GM12878 (cell line): ENCODE results near the gene SOWAHB. TPM values are rescaled to one million over a fixed set of nuclear protein-coding genes. Genes with fewer than 3 reads are reported as not detected.

Experiments
- ATAC-seq: fragments of 200-7000 bp; cut with Tn5 transposase; 3 replicates; pipeline ENCODE4 v1.9.1; 2020; ENCODE audit warnings: mild to moderate bottlenecking, moderate library complexity
- BruUV-seq: library from RNA; stranded (reverse); fragments of 400-500 nt; replicated peaks from 2 replicates; lab custom pipeline; 2021; lab: Mats Ljungman, UMichigan
- CTCF ChIA-PET: fragments of 300-600 bp; sonication (Branson Sonifier 250); formaldehyde crosslinking; extraction: SDS; loops from one replicate; lab custom pipeline; 2021; ENCODE audit warnings: inconsistent platforms; lab: Yijun Ruan, JAX
- POLR2A ChIA-PET: fragments of 350-600 bp; formaldehyde crosslinking; extraction: SDS; loops from one replicate; lab custom pipeline; 2021; ENCODE audit warnings: inconsistent platforms; lab: Charles Lee
- RAD21 ChIA-PET: fragments of 300-600 bp; sonication (Branson Sonifier 250); formaldehyde crosslinking; loops from one replicate; lab custom pipeline; 2023; ENCODE audit warnings: antibody characterized with exemption; ENCODE audit not compliant: unreplicated experiment; lab: Charles Lee
- SMC1A ChIA-PET: fragments of 300-600 bp; sonication (Branson Sonifier 250); formaldehyde crosslinking; loops from one replicate; lab custom pipeline; 2023; ENCODE audit not compliant: unreplicated experiment, uncharacterized antibody; lab: Charles Lee
- DNase-seq: peaks from one replicate; pipeline ENCODE4 v3.0.0-alpha.2; 2011; ENCODE audit warnings: low read depth, low spot score
- FAIRE-seq: peaks from 3 replicates; lab custom pipeline; 2011; peaks lifted over from hg19 to GRCh38; lab: Jason Lieb, UNC
- H2AFZ ChIP-seq: 2 replicates; pipeline ENCODE4 v1.6.0; 2011; ENCODE audit warnings: low read depth, low read length, control low read depth; ENCODE audit not compliant: control insufficient read depth
- H3K27ac ChIP-seq: 2 replicates; pipeline ENCODE4 v1.5.1; 2011; ENCODE audit warnings: control low read depth; ENCODE audit not compliant: control insufficient read depth, insufficient read depth
- H3K27me3 ChIP-seq, 2 experiments: replicated peaks in 1 of 2; 2 replicates each; pipeline versions ENCODE4 v1.6.0 to v1.6.1; 2011; ENCODE audit warnings: low read length in 1 of 2; ENCODE audit not compliant: control insufficient read depth in 2 of 2, insufficient read depth in 2 of 2
- H3K36me3 ChIP-seq, 2 experiments: 2 replicates each; pipeline ENCODE4 v1.5.1; 2011; ENCODE audit warnings: low read length in 1 of 2; ENCODE audit not compliant: control insufficient read depth in 2 of 2, insufficient read depth in 2 of 2
- H3K4me1 ChIP-seq: 2 replicates; pipeline ENCODE4 v1.6.1; 2011; ENCODE audit warnings: mild to moderate bottlenecking, low read length, moderate library complexity, mixed read lengths; ENCODE audit not compliant: control insufficient read depth, insufficient read depth
- H3K4me2 ChIP-seq: 2 replicates; pipeline ENCODE4 v1.6.0; 2011; ENCODE audit warnings: control low read depth; ENCODE audit not compliant: control insufficient read depth, insufficient read depth
- H3K4me3 ChIP-seq: fragments of 200-600 bp; sonication (generic); 2 replicates; pipeline ENCODE4 v1.5.1; 2016
- H3K79me2 ChIP-seq: 2 replicates; pipeline ENCODE4 v1.6.0; 2011; ENCODE audit warnings: low read length; ENCODE audit not compliant: control insufficient read depth, insufficient read depth
- H3K9ac ChIP-seq: 2 replicates; pipeline ENCODE4 v1.8.0; 2011; ENCODE audit warnings: low read length, control low read depth, mixed read lengths; ENCODE audit not compliant: control insufficient read depth, insufficient read depth
- H3K9me3 ChIP-seq: replicated peaks from 3 replicates; pipeline ENCODE4 v1.5.1; 2011; ENCODE audit warnings: mild to moderate bottlenecking, low read length; ENCODE audit not compliant: control insufficient read depth, insufficient read depth
- H4K20me1 ChIP-seq: 2 replicates; pipeline ENCODE4 v1.6.0; 2011; ENCODE audit not compliant: control insufficient read depth, insufficient read depth
- DPF2 ChIP-seq: fragments of 450-650 bp; IDR thresholded peaks from 2 replicates; pipeline ENCODE4 v1.6.1; 2017; ENCODE audit warnings: mild to moderate bottlenecking
- HCFC1 ChIP-seq: fragments of 150-350 bp; IDR thresholded peaks from 2 replicates; pipeline ENCODE4 v1.6.1; 2014; ENCODE audit warnings: low read length
- HDGF ChIP-seq: fragments of 450-650 bp; IDR thresholded peaks from 2 replicates; pipeline ENCODE4 v1.6.1; 2016; ENCODE audit warnings: antibody characterized with exemption
- KLF5 ChIP-seq: fragments of 450-650 bp; IDR thresholded peaks from 2 replicates; pipeline ENCODE4 v1.6.1; 2014; ENCODE audit warnings: mild to moderate bottlenecking; ENCODE audit not compliant: partially characterized antibody
- LARP7 ChIP-seq: fragments of 450-650 bp; IDR thresholded peaks from 2 replicates; pipeline ENCODE4 v1.6.1; 2017; ENCODE audit warnings: mild to moderate bottlenecking
- NBN ChIP-seq: fragments of 450-650 bp; IDR thresholded peaks from 2 replicates; pipeline ENCODE4 v1.6.1; 2016
- PAX8 ChIP-seq: fragments of 450-650 bp; IDR thresholded peaks from 2 replicates; pipeline ENCODE4 v1.6.1; 2017; ENCODE audit warnings: mild to moderate bottlenecking, moderate library complexity
- RELA ChIP-seq: fragments of 450-650 bp; IDR thresholded peaks from 2 replicates; pipeline ENCODE4 v1.8.0; 2014; ENCODE audit warnings: borderline replicate concordance; ENCODE audit not compliant: partially characterized antibody
- SMARCA5 ChIP-seq: fragments of 450-650 bp; IDR thresholded peaks from 2 replicates; pipeline ENCODE4 v1.6.1; 2017; ENCODE audit warnings: mild to moderate bottlenecking
- SREBF1 ChIP-seq: IDR thresholded peaks from 2 replicates; pipeline ENCODE4 v1.6.1; 2012; ENCODE audit warnings: mild to moderate bottlenecking, low read length
- ZBED1 ChIP-seq: IDR thresholded peaks from 2 replicates; pipeline ENCODE4 v1.6.1; 2016; ENCODE audit warnings: borderline replicate concordance
- ZZZ3 ChIP-seq: IDR thresholded peaks from 2 replicates; pipeline ENCODE4 v1.6.1; 2011; ENCODE audit warnings: low read depth; ENCODE audit not compliant: control insufficient read depth, insufficient read length
- in situ Hi-C: fragments of 300-500 bp; cut with MboI; formaldehyde crosslinking; loops from 9 replicates; pipeline ENCODE4 v1.14.3; 2018; ENCODE audit warnings: mixed read lengths
- intact Hi-C: fragments of 100-400 bp; cut with micrococcal nuclease; formaldehyde crosslinking; loops from one replicate; pipeline ENCODE4 v1.14.2; 2022; ENCODE audit not compliant: unreplicated experiment
- polyA plus RNA-seq, 11 experiments: library from polyadenylated mRNA; depleted of rRNA in 4 of 11; unstranded in 6 of 11; stranded (reverse) in 5 of 11; fragments of >200 nt; fragmentation: Nextera tagmentation in 4 of 11; fragmentation: Illumina TruSeq in 1 of 11; extraction: Ambion mirVana in 4 of 11; extraction: Trizol in 1 of 11; gene quantifications; 1 replicate in 1 of 11; 2 replicates in 10 of 11; pipeline versions ENCODE4 v1.2.1 to v1.2.3, GENCODE V29; 2011 to 2016; ENCODE audit warnings: inconsistent platforms in 2 of 11, missing spikeins in 2 of 11, low read depth in 1 of 11
- total RNA-seq, 4 experiments: library from RNA; depleted of rRNA in 3 of 4; stranded (reverse); fragments of >200 nt in 3 of 4; fragmentation: Illumina TruSeq in 1 of 4; extraction: Trizol in 1 of 4; gene quantifications; 2 replicates each; pipeline versions ENCODE4 v1.2.1 to v1.2.3, GENCODE V29; 2013 to 2021
- TF ChIP-seq, protein P1 (sequence below): fragments of 450-650 bp; formaldehyde crosslinking; IDR thresholded peaks from 2 replicates; pipeline ENCODE4 v1.5.0; 2022; ENCODE audit warnings: mild to moderate bottlenecking, missing genetic modification characterization
- TF ChIP-seq, protein P2 (sequence below): fragments of 450-650 bp; formaldehyde crosslinking; IDR thresholded peaks from 2 replicates; pipeline ENCODE4 v1.4.0; 2022; ENCODE audit warnings: mild to moderate bottlenecking, moderate library complexity
- TF ChIP-seq, protein P3 (sequence below), 3 experiments: IDR thresholded peaks in 2 of 3; conservative IDR thresholded peaks in 1 of 3; 2 replicates each; pipeline ENCODE4 v1.5.1; 2011; ENCODE audit warnings: low read depth in 3 of 3, low read length in 3 of 3, mild to moderate bottlenecking in 3 of 3, control low read depth in 2 of 3, moderate library complexity in 2 of 3, inconsistent platforms in 1 of 3, mixed read lengths in 1 of 3; ENCODE audit not compliant: control insufficient read depth in 2 of 3, insufficient read depth in 1 of 3; ENCODE audit errors: extremely low read depth in 1 of 3
- TF ChIP-seq, protein P4 (sequence below): fragments of 450-650 bp; IDR thresholded peaks from 2 replicates; pipeline ENCODE4 v1.6.1; 2017; ENCODE audit warnings: antibody characterized with exemption, mild to moderate bottlenecking, moderate library complexity

The SOWAHB gene
- total and polyA plus RNA-seq, 10 of the 15 experiments (the other 5 are each of a cell fraction or from before 2014, with no cell fraction given) = 0.01 to 0.13 (median 0.05) TPM; not detected in 4

DNA sequence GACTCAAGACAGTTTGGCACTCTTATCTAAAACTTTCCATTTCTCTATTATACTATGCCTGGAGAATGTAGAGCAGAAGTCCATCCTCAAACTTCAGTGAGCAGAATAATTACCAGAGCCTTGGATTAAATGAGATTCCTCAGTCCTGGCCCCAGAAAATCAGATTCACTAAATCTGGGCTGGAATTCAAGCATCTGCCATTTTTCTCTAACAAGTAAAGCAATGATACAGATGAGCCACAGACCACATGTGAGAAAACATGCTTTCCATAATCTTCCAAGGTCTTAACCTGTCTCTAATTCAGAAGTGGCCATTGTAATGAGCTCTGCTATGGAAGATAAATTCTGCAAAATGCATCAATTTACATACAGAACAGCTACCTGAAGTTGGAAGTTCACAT lies 25.4 kb downstream of the SOWAHB start:
- intact Hi-C loops = no loop called here
- CTCF ChIA-PET = no interaction called here
- TF ChIP-seq PAX8 (no peak), NBN (no peak), SREBF1 (no peak), RELA (no peak), ZBED1 (no peak), ZZZ3 (no peak), KLF5 (no peak), DPF2 (no peak), HCFC1 (no peak), LARP7 (no peak), SMARCA5 (no peak), HDGF (no peak)
- TF ChIP-seq, protein P1, sequence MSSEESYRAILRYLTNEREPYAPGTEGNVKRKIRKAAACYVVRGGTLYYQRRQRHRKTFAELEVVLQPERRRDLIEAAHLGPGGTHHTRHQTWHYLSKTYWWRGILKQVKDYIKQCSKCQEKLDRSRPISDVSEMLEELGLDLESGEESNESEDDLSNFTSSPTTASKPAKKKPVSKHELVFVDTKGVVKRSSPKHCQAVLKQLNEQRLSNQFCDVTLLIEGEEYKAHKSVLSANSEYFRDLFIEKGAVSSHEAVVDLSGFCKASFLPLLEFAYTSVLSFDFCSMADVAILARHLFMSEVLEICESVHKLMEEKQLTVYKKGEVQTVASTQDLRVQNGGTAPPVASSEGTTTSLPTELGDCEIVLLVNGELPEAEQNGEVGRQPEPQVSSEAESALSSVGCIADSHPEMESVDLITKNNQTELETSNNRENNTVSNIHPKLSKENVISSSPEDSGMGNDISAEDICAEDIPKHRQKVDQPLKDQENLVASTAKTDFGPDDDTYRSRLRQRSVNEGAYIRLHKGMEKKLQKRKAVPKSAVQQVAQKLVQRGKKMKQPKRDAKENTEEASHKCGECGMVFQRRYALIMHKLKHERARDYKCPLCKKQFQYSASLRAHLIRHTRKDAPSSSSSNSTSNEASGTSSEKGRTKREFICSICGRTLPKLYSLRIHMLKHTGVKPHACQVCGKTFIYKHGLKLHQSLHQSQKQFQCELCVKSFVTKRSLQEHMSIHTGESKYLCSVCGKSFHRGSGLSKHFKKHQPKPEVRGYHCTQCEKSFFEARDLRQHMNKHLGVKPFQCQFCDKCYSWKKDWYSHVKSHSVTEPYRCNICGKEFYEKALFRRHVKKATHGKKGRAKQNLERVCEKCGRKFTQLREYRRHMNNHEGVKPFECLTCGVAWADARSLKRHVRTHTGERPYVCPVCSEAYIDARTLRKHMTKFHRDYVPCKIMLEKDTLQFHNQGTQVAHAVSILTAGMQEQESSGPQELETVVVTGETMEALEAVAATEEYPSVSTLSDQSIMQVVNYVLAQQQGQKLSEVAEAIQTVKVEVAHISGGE (CRISPR knock-in tag) = no peak
- TF ChIP-seq, protein P2, sequence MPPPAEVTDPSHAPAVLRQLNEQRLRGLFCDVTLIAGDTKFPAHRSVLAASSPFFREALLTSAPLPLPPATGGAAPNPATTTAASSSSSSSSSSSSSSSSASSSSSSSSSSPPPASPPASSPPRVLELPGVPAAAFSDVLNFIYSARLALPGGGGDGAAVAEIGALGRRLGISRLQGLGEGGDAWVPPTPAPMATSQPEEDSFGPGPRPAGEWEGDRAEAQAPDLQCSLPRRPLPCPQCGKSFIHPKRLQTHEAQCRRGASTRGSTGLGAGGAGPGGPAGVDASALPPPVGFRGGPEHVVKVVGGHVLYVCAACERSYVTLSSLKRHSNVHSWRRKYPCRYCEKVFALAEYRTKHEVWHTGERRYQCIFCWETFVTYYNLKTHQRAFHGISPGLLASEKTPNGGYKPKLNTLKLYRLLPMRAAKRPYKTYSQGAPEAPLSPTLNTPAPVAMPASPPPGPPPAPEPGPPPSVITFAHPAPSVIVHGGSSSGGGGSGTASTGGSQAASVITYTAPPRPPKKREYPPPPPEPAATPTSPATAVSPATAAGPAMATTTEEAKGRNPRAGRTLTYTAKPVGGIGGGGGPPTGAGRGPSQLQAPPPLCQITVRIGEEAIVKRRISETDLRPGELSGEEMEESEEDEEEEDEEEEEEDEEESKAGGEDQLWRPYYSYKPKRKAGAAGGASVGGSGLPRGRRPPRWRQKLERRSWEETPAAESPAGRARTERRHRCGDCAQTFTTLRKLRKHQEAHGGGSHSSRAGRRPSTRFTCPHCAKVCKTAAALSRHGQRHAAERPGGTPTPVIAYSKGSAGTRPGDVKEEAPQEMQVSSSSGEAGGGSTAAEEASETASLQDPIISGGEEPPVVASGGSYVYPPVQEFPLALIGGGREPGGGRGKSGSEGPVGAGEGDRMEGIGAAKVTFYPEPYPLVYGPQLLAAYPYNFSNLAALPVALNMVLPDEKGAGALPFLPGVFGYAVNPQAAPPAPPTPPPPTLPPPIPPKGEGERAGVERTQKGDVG = no peak
- TF ChIP-seq, protein P3, sequence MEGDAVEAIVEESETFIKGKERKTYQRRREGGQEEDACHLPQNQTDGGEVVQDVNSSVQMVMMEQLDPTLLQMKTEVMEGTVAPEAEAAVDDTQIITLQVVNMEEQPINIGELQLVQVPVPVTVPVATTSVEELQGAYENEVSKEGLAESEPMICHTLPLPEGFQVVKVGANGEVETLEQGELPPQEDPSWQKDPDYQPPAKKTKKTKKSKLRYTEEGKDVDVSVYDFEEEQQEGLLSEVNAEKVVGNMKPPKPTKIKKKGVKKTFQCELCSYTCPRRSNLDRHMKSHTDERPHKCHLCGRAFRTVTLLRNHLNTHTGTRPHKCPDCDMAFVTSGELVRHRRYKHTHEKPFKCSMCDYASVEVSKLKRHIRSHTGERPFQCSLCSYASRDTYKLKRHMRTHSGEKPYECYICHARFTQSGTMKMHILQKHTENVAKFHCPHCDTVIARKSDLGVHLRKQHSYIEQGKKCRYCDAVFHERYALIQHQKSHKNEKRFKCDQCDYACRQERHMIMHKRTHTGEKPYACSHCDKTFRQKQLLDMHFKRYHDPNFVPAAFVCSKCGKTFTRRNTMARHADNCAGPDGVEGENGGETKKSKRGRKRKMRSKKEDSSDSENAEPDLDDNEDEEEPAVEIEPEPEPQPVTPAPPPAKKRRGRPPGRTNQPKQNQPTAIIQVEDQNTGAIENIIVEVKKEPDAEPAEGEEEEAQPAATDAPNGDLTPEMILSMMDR (IDR thresholded peaks at IDR 0.05 in 2 of 3, conservative IDR thresholded peaks at IDR 0.05 in 1 of 3; ENCODE audit: control insufficient read depth in 2 of 3, extremely low read depth in 1 of 3, insufficient read depth in 1 of 3, low read depth in 3 of 3, low read length in 3 of 3) = no peak
- TF ChIP-seq, protein P4, sequence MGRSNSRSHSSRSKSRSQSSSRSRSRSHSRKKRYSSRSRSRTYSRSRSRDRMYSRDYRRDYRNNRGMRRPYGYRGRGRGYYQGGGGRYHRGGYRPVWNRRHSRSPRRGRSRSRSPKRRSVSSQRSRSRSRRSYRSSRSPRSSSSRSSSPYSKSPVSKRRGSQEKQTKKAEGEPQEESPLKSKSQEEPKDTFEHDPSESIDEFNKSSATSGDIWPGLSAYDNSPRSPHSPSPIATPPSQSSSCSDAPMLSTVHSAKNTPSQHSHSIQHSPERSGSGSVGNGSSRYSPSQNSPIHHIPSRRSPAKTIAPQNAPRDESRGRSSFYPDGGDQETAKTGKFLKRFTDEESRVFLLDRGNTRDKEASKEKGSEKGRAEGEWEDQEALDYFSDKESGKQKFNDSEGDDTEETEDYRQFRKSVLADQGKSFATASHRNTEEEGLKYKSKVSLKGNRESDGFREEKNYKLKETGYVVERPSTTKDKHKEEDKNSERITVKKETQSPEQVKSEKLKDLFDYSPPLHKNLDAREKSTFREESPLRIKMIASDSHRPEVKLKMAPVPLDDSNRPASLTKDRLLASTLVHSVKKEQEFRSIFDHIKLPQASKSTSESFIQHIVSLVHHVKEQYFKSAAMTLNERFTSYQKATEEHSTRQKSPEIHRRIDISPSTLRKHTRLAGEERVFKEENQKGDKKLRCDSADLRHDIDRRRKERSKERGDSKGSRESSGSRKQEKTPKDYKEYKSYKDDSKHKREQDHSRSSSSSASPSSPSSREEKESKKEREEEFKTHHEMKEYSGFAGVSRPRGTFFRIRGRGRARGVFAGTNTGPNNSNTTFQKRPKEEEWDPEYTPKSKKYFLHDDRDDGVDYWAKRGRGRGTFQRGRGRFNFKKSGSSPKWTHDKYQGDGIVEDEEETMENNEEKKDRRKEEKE = no peak
- TF ChIP-seq, all 136 proteins: peak for 0

More for the DNA sequence above, 25.4 kb downstream of the SOWAHB start:
- Histone ChIP-seq H3K4me2 (no peak overlapping the region), H4K20me1 (no peaks in the 10 kb centered on the region), H3K9me3 (no peaks in the 10 kb centered on the region; the same call in 1 of the 3 replicates), H3K79me2 (no peaks in the 10 kb centered on the region), H2AFZ (no peak overlapping the region), H3K9ac (no peak overlapping the region), H3K4me3 (no peak overlapping the region), H3K4me1 (no peaks in the 10 kb centered on the region), H3K36me3 (no peaks in the 10 kb centered on the region), H3K27ac (no peak overlapping the region), H3K27me3 (no peaks in the 10 kb centered on the region; a peak in 1 of 4 replicates)
- DNase-seq = no peak
- in situ Hi-C loops = no loop called here
- no TSS peak for BruUV-seq
- no peak for ATAC-seq
- ChIA-PET RAD21 (no interaction called here), SMC1A (no interaction called here), POLR2A (no interaction called here)
- no peak for FAIRE-seq
